OCI-LY1 (cell line): Measurements from ENCODE around the gene FHIT.

Source experiments
- EZH2 ChIP-seq: fragments of 200-600 bp; sonication (generic), shearing (Covaris generic); IDR thresholded peaks from 2 replicates; pipeline ENCODE4 v1.8.0; 2017; ENCODE audit warnings: borderline replicate concordance, mixed run types, mild to moderate bottlenecking, antibody characterized with exemption, low read length, moderate library complexity, mixed read lengths
- TF ChIP-seq, protein P1 (sequence below): fragments of 200-600 bp; sonication (generic), shearing (Covaris generic); IDR thresholded peaks from 2 replicates; pipeline ENCODE4 v1.5.1; 2017; ENCODE audit warnings: mild to moderate bottlenecking, antibody characterized with exemption, low read length, moderate library complexity, mixed read lengths

DNA sequence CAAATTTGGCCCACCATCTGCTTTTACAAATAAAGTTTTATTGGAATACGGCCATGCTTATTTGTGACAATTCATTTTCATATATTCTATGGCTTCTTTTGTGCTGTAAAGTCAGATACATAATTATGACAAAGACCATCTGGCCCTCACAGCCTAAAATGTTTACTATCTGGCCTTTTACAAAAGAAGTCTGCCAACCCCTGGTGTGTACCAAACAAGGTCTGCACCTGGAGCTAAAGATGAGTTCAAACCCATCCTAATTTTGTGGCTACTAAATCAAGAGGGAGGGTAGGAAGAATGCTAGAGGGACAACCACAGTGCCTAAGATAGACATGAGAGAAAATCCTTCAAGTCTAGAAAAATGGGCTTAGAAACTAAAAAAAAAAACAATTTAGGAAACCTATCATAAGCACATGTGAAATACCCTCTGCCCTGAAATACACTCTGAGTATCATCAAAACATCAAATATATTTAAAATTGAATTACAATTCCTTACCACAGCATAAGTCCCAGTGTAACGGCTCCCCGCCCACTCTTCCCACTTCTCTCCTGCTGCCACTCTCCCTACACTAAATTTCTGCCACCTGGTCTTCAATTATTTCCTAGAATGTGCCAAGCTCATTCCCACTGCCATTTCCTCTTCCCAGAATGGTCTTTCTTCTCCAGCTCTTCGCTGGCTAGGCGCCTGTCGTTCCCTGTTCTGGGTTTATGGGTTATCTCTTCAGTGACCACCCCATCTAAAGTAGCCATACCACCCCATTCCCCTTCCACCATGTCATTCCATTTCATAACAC lies 1250.7 kb downstream of the FHIT start:
- TF ChIP-seq, protein P1, sequence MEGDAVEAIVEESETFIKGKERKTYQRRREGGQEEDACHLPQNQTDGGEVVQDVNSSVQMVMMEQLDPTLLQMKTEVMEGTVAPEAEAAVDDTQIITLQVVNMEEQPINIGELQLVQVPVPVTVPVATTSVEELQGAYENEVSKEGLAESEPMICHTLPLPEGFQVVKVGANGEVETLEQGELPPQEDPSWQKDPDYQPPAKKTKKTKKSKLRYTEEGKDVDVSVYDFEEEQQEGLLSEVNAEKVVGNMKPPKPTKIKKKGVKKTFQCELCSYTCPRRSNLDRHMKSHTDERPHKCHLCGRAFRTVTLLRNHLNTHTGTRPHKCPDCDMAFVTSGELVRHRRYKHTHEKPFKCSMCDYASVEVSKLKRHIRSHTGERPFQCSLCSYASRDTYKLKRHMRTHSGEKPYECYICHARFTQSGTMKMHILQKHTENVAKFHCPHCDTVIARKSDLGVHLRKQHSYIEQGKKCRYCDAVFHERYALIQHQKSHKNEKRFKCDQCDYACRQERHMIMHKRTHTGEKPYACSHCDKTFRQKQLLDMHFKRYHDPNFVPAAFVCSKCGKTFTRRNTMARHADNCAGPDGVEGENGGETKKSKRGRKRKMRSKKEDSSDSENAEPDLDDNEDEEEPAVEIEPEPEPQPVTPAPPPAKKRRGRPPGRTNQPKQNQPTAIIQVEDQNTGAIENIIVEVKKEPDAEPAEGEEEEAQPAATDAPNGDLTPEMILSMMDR: no peak
- no peak for TF ChIP-seq EZH2
